NB4 (cell line): ENCODE results near the gene PNPLA7.

Experiments
- DNase-seq: peaks from one replicate; pipeline ENCODE4 v3.0.0; 2010; ENCODE audit warnings: low read depth
- H3K4me3 ChIP-seq: one replicate; pipeline ENCODE4 v1.5.1; 2011; ENCODE audit warnings: mild to moderate bottlenecking, low read depth, low read length, moderate library complexity
- CTCF ChIP-seq: IDR thresholded peaks from one replicate; pipeline ENCODE4 v1.5.1; 2012; ENCODE audit warnings: low read depth, low read length
- MAX ChIP-seq: IDR thresholded peaks from 2 replicates; pipeline ENCODE4 v1.6.1; 2011; ENCODE audit warnings: low read depth, low read length
- MYC ChIP-seq: IDR thresholded peaks from 2 replicates; pipeline ENCODE4 v1.6.1; 2011; ENCODE audit warnings: low read depth, low read length
- POLR2A ChIP-seq: IDR thresholded peaks from 2 replicates; pipeline ENCODE4 v1.6.1; 2011; ENCODE audit warnings: mild to moderate bottlenecking; ENCODE audit not compliant: insufficient read length; ENCODE audit errors: extremely low read depth

PNPLA7 gene

GRCh38 chr9:137590123-137590468 is 39.9 kb upstream of the PNPLA7 start:
- DNase-seq = no peak
- TF ChIP-seq MYC = no peak
- TF ChIP-seq MAX = no peak
- no peak for TF ChIP-seq POLR2A
- TF ChIP-seq CTCF = no peak
- peak overlapping the region; percentile 78 for H3K4me3 ChIP-seq

- DNase-seq = peak; percentile 42
- H3K4me3 ChIP-seq = peak overlapping the region; percentile 78
- TF ChIP-seq MAX (no peak), CTCF (no peak), MYC (no peak), POLR2A (no peak)
Observed at GRCh38 chr9:137589441-137590122, 39.4 kb upstream of the PNPLA7 start.

GRCh38 chr9:137588891-137589290 is 38.7 kb upstream of the PNPLA7 start:
- no peak for DNase-seq
- no peak for TF ChIP-seq POLR2A
- no peak for TF ChIP-seq MYC
- no peak for TF ChIP-seq CTCF
- no peak for TF ChIP-seq MAX
- peak overlapping the region; percentile 78 for H3K4me3 ChIP-seq

- DNase-seq = no peak
- H3K4me3 ChIP-seq = no peak overlapping the region
- no peak for TF ChIP-seq CTCF
- no peak for TF ChIP-seq MYC
- TF ChIP-seq POLR2A = no peak
- TF ChIP-seq MAX = no peak
Observed at GRCh38 chr9:137588311-137588710, 38.1 kb upstream of the PNPLA7 start.

GRCh38 chr9:137586854-137587253 is 36.7 kb upstream of the PNPLA7 start:
- no peak overlapping the region for H3K4me3 ChIP-seq
- no peak for DNase-seq
- no peak for TF ChIP-seq POLR2A
- no peak for TF ChIP-seq CTCF
- TF ChIP-seq MAX = no peak
- TF ChIP-seq MYC = no peak

GRCh38 chr9:137583957-137584356 is 33.8 kb upstream of the PNPLA7 start:
- H3K4me3 ChIP-seq = no peak overlapping the region
- TF ChIP-seq CTCF = no peak
- TF ChIP-seq MAX = no peak
- no peak for TF ChIP-seq MYC
- no peak for TF ChIP-seq POLR2A
- no peak for DNase-seq
